NCI-H748 (cell line): ENCODE measurements around the gene C1orf232.

Experiments
- DNase-seq: peaks from one replicate; lab custom pipeline; 2025; ENCODE audit not compliant: unreplicated experiment; lab: John Stamatoyannopoulos, UW

C1orf232 gene

GRCh38 chr1:26180010-26180506, 11.3 kb upstream of the C1orf232 start:
- no peak for DNase-seq

GRCh38 chr1:26177182-26177684, 8.5 kb upstream of the C1orf232 start, which contains the start of gene CNKSR1:
Gene CNKSR1, plus strand, starts transcription at chr1:26177491. Its CDS starts 57 bp downstream, at chr1:26177548.
- DNase-seq: no peak

GRCh38 chr1:26175346-26175745, 6.6 kb upstream of the C1orf232 start:
- DNase-seq: no peak

- no peak for DNase-seq
Observed at GRCh38 chr1:26171084-26172072, 2.6 kb upstream of the C1orf232 start, which contains the start of gene ZNF593OS. Gene ZNF593OS, minus strand, starts transcription at chr1:26171832. Its CDS starts 171 bp downstream, at chr1:26171661.

DNA sequence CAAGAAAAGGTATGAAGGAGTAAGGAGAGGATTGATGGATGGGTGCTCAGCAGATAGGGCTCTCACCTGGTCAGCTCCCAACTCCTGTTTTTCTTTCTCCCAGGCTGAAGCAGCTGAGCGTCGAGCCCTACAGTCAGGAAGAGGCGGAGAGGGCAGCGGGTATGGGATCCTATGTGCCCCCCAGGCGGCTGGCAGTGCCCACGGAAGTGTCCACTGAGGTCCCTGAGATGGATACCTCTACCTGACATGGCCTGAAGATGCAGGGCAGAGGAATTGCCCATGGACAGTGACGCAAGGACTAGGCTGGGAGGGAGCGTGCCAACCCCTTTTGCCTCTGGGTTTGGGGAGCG, 1.7 kb upstream of the C1orf232 start:
- DNase-seq: no peak

DNA sequence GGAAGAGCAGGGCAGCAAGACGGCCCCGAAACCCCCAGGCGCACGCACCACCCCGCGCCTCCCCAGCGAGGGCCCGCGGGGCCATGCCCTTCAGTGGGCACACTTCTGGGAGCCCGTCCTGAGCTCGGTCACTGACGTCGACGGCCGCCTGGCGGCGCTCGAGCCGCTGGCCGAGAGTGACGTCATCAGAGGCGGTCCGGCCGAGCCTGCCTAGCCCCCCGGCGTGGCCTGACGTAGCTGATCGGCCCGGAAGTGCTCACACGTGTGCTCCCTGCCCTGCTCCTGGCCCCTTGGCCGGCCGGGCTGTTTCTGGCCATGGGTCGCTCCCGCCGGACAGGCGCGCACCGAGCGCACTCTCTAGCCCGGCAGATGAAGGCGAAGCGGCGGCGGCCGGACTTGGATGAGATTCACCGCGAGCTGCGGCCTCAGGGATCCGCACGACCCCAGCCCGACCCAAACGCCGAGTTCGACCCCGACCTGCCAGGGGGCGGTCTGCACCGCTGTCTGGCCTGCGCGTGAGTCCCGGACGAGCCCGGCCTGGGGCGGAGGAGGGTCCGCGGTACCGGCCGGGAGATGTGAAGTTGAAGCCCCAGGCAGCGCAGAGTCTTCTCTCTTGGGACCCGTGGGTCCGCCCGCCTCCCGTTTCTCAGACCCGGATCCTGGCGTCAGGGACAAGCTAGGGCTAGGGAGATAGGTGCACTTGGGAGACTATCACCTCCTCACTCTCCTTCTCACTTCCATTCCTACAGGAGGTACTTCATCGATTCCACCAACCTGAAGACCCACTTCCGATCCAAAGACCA, 1.1 kb upstream of the C1orf232 start, which contains the start of gene ZNF593:
Gene ZNF593, plus strand, starts transcription at position 240 of the 803 bp plus-strand sequence. Its CDS starts 76 bp downstream, at position 316.
- peak; percentile 88 for DNase-seq

DNA sequence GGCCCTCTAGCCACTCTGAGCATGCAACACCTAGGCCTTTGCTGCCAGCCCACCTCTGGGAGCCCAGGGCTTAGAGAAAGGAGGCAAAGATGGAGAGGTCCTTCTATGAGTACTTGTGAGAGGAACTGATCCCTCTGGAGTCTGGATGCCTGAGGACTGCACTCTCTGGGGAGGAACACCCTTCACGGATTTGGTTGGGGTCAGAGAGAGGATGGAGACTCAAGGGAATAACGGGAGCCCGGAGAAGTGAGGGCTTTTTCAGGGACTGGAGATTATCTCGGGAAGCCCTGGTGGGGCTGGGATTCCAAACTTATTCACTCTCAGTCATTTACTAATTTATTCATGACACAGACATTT, 413 bp upstream of the C1orf232 start:
- no peak for DNase-seq

- no peak for DNase-seq
Observed at GRCh38 chr1:26166719-26167281, 2.0 kb downstream of the C1orf232 start.

- no peak for DNase-seq
Observed at GRCh38 chr1:26164861-26165842, 3.6 kb downstream of the C1orf232 start.

DNA sequence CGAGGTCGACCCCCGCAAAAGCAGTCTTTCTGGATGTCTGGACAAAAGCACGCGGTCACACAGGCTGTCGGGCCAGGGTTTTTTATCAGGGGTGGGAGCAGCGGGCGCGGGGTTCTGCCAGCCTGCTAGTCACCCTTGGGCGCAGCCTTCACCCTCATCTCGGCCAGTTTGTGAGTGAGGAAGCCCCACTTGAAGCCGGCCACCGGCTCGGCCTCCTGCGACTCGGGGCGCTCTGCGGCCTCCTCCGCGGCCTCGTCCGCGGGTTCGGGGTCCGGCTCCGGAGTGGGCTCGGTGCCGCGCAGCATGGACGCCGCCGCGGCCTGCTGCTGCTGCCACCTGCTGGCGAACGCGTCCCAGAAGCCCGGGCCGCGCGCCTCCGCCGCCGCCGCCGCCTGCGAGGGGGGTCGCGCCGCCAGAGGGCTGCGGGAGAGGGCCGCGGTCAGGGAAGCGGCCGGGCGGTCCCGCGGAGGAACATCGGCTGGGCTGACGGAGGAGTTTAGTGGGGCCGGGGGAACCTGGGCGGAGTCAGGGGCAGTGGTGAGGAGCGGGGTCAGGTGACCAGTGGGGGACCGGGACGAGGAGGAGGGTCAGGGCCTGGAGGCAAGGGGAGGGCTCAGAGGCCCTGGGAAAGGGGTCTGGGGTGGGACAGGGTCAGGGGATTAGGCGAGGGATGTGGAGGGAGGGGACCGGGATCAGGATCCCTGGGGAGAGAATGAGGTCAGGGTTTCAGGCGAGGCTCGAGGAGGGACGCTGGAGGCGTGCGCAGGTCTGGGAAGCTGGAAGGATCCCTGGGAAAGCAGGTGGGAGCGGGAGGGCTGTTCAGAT, 4.5 kb downstream of the C1orf232 start:
- peak; percentile 25 for DNase-seq

DNA sequence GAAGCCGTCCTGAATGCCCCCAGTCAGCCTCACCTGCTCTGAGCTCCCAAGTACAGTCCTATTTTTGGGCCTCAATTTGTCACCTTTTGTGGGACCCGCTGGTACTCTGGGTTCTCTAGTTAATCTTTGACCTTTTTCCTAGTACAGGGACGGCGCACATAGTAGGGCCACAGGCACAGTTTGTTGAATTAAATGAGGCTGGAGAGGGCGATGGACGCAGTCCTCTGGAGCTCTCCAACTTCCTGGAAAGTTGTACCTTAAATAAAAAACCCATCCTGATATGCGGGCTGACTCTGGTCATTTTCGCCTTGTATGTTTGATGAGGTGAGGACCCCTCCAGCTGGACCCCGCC, 5.1 kb downstream of the C1orf232 start:
- DNase-seq: no peak

- DNase-seq: no peak
Observed at GRCh38 chr1:26162220-26162709, 6.5 kb downstream of the C1orf232 start.

GRCh38 chr1:26161415-26162219, 7.1 kb downstream of the C1orf232 start:
- peak; percentile 60 for DNase-seq

DNA sequence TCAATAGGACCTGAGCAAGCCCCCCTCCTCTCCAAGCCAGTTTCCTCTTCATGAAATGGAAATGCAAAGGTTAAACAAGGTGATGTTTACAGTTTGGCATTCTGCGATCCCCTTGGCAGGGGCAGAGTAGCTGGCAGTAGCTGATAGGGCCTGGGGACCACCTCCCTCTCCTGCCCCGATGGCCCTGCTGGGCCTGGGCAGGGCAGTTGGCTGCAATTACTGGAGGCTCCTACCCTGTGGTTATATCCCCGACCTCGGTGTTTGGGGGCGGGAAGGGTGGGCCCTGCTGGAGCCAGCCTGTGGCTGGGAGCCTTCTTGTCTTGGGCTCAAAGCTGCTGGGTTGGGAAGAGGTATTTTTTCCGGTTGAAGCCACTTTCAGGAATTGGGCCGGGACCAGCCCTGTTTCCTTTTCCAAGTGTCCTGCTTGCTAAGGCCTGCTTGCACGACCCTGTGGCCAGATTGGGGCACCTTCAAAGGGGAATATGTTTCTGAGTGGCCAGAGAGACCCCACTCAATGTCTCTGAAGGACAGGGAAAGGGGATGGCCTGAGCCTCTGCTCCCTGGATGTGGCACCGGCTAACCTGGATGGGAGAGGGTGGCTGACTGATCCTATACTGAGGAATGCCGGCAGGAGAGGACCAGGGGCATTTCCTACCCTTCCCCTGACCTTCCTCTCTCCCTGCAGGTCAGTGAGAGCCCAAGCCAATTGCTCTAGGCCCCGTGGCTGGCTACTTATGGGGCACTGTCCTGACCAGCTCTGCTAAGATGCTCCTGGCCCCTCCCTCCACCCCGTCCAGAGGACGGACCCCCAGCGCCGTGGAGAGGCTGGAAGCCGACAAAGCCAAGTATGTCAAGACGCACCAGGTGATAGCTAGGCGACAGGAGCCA, 8.0 kb downstream of the C1orf232 start:
- DNase-seq: no peak

- no peak for DNase-seq
Observed at GRCh38 chr1:26159743-26160039, 9.1 kb downstream of the C1orf232 start.

- DNase-seq: no peak
Observed at GRCh38 chr1:26158908-26159742, 9.6 kb downstream of the C1orf232 start, which contains the start of gene FAM110D. Gene FAM110D, plus strand, starts transcription at chr1:26159079. Its CDS starts 2,213 bp downstream, at chr1:26161292.
